H9 (cell line): ENCODE measurements around the gene PDE6H. TPM values are rescaled to one million over a fixed set of nuclear protein-coding genes. Genes with fewer than 3 reads are reported as not detected.

Experiments used
- DNase-seq: peaks from one replicate; pipeline ENCODE4 v3.0.0-alpha.2; 2017
- H2AFZ ChIP-seq: one replicate; pipeline ENCODE4 v1.6.1; 2013; ENCODE audit warnings: mild to moderate bottlenecking, low read length, control low read depth, moderate library complexity
- H2AK5ac ChIP-seq: 2 replicates; pipeline ENCODE4 v1.6.1; 2013; ENCODE audit warnings: low read length, control low read depth, mixed read lengths; ENCODE audit not compliant: insufficient read length
- H2BK120ac ChIP-seq: one replicate; pipeline ENCODE4 v1.6.1; 2013; ENCODE audit warnings: low read depth, mild to moderate bottlenecking, low read length, control low read depth, inconsistent platforms; ENCODE audit not compliant: poor library complexity, severe bottlenecking
- H2BK12ac ChIP-seq: 2 replicates; pipeline ENCODE4 v1.6.1; 2013; ENCODE audit warnings: low read length, control low read depth, mixed read lengths, low read depth; ENCODE audit not compliant: insufficient read length
- H2BK15ac ChIP-seq: 2 replicates; pipeline ENCODE4 v1.6.1; 2013; ENCODE audit warnings: low read depth, low read length, control low read depth
- H2BK20ac ChIP-seq: one replicate; pipeline ENCODE4 v1.6.1; 2013; ENCODE audit warnings: low read depth, mild to moderate bottlenecking, low read length, control low read depth, inconsistent platforms; ENCODE audit not compliant: poor library complexity, severe bottlenecking
- H2BK5ac ChIP-seq: 2 replicates; pipeline ENCODE4 v1.6.1; 2013; ENCODE audit warnings: low read length, control low read depth, mixed read lengths; ENCODE audit not compliant: insufficient read length
- H3K14ac ChIP-seq: 2 replicates; pipeline ENCODE4 v1.6.1; 2013; ENCODE audit warnings: low read length, control low read depth; ENCODE audit not compliant: insufficient read depth
- H3K18ac ChIP-seq: 2 replicates; pipeline ENCODE4 v1.6.1; 2013; ENCODE audit warnings: low read depth, mild to moderate bottlenecking, mixed read lengths, low read length, control low read depth; ENCODE audit not compliant: insufficient read length
- H3K23ac ChIP-seq: 2 replicates; pipeline ENCODE4 v1.6.1; 2013; ENCODE audit warnings: low read length, control low read depth, mixed read lengths, low read depth; ENCODE audit not compliant: insufficient read length
- H3K23me2 ChIP-seq: 2 replicates; pipeline ENCODE4 v1.6.1; 2013; ENCODE audit warnings: low read depth, mild to moderate bottlenecking, mixed read lengths, low read length, control low read depth; ENCODE audit not compliant: insufficient read length, poor library complexity, severe bottlenecking
- H3K27ac ChIP-seq: 2 replicates; pipeline ENCODE4 v1.5.1; 2013; ENCODE audit warnings: low read length, control low read depth, mixed read lengths, low read depth; ENCODE audit not compliant: insufficient read length
- H3K27me3 ChIP-seq: 2 replicates; pipeline ENCODE4 v1.6.1; 2013; ENCODE audit warnings: low read length, control low read depth, inconsistent platforms; ENCODE audit not compliant: insufficient read depth
- H3K4ac ChIP-seq: 2 replicates; pipeline ENCODE4 v1.6.1; 2013; ENCODE audit warnings: low read depth, mild to moderate bottlenecking, control low read depth, inconsistent platforms, low read length, moderate library complexity
- H3K4me1 ChIP-seq: 2 replicates; pipeline ENCODE4 v1.6.1; 2013; ENCODE audit warnings: low read length, control low read depth, inconsistent platforms; ENCODE audit not compliant: insufficient read depth
- H3K4me2 ChIP-seq: 2 replicates; pipeline ENCODE4 v1.6.1; 2013; ENCODE audit warnings: low read length, control low read depth, mixed read lengths; ENCODE audit not compliant: insufficient read length, insufficient read depth
- H3K56ac ChIP-seq: 2 replicates; pipeline ENCODE4 v1.6.1; 2013; ENCODE audit warnings: low read depth, mild to moderate bottlenecking, mixed read lengths, low read length, control low read depth; ENCODE audit not compliant: insufficient read length
- H3K79me1 ChIP-seq: 2 replicates; pipeline ENCODE4 v1.6.1; 2013; ENCODE audit warnings: low read depth, mild to moderate bottlenecking, moderate library complexity, low read length, control low read depth, inconsistent platforms; ENCODE audit not compliant: insufficient read depth, poor library complexity, severe bottlenecking
- H3K79me2 ChIP-seq: 2 replicates; pipeline ENCODE4 v1.6.1; 2013; ENCODE audit warnings: low read length, control low read depth, inconsistent platforms; ENCODE audit not compliant: insufficient read depth
- H3K9ac ChIP-seq: 2 replicates; pipeline ENCODE4 v1.6.1; 2013; ENCODE audit warnings: low read length, control low read depth, mixed read lengths; ENCODE audit not compliant: insufficient read length; ENCODE audit errors: extremely low read depth
- H3K9me3 ChIP-seq: one replicate; pipeline ENCODE4 v1.6.1; 2013; ENCODE audit warnings: low read depth, low read length, inconsistent platforms; ENCODE audit not compliant: control insufficient read depth
- H3T11ph ChIP-seq: one replicate; pipeline ENCODE4 v1.6.1; 2013; ENCODE audit warnings: mild to moderate bottlenecking, low read length, control low read depth, inconsistent platforms
- H4K20me1 ChIP-seq: one replicate; pipeline ENCODE4 v1.6.1; 2013; ENCODE audit not compliant: control insufficient read depth, insufficient read length, insufficient read depth
- H4K5ac ChIP-seq: 2 replicates; pipeline ENCODE4 v1.6.1; 2013; ENCODE audit warnings: low read depth, mild to moderate bottlenecking, mixed read lengths, low read length, control low read depth; ENCODE audit not compliant: insufficient read length
- H4K8ac ChIP-seq: replicated peaks from 2 replicates; pipeline ENCODE4 v1.6.1; 2013; ENCODE audit warnings: low read length, control low read depth, mixed read lengths, low read depth; ENCODE audit not compliant: insufficient read length
- H4K91ac ChIP-seq: 2 replicates; pipeline ENCODE4 v1.6.1; 2013; ENCODE audit warnings: low read depth, mild to moderate bottlenecking, moderate library complexity, mixed read lengths, low read length, control low read depth; ENCODE audit not compliant: insufficient read length
- H3K27ac Mint-ChIP-seq, 3 experiments: 2 replicates in 2 of 3; 3 replicates in 1 of 3; pipeline ENCODE4 v1.8.0; 2020 to 2021; ENCODE audit warnings: mixed read lengths in 3 of 3, mild to moderate bottlenecking in 1 of 3, moderate library complexity in 1 of 3
- H3K27me3 Mint-ChIP-seq: 2 replicates; pipeline ENCODE4 v1.8.0; 2021; ENCODE audit warnings: low read depth, mild to moderate bottlenecking, moderate library complexity, mixed read lengths
- H3K36me3 Mint-ChIP-seq, 3 experiments: 2 replicates in 2 of 3; 3 replicates in 1 of 3; pipeline ENCODE4 v1.8.0; 2020 to 2021; ENCODE audit warnings: low read depth in 3 of 3, mixed read lengths in 3 of 3; ENCODE audit not compliant: insufficient read depth in 1 of 3
- H3K4me1 Mint-ChIP-seq, 2 experiments: 2 replicates each; pipeline ENCODE4 v1.8.0; 2020; ENCODE audit warnings: mixed read lengths in 2 of 2
- H3K4me3 Mint-ChIP-seq, 2 experiments: 2 replicates in 1 of 2; 3 replicates in 1 of 2; pipeline ENCODE4 v1.8.0; 2020 to 2021; ENCODE audit warnings: mild to moderate bottlenecking in 2 of 2, mixed read lengths in 2 of 2, moderate library complexity in 1 of 2
- H3K9me3 Mint-ChIP-seq, 2 experiments: 2 replicates in 1 of 2; 3 replicates in 1 of 2; pipeline ENCODE4 v1.8.0; 2020; ENCODE audit warnings: mild to moderate bottlenecking in 2 of 2, mixed read lengths in 2 of 2, moderate library complexity in 1 of 2
- total RNA-seq: library from RNA; stranded (reverse); gene quantifications from 2 replicates; pipeline ENCODE4 v1.2.1, GENCODE V29; 2021
- TF ChIP-seq, protein P1 (sequence below): fragments of 200-600 bp; sonication (generic); conservative IDR thresholded peaks from 3 replicates; pipeline ENCODE4 v1.8.0; 2021; ENCODE audit warnings: antibody characterized with exemption, mild to moderate bottlenecking

PDE6H gene
- total RNA-seq, 1 experiment from 2014 or later = not detected

DNA sequence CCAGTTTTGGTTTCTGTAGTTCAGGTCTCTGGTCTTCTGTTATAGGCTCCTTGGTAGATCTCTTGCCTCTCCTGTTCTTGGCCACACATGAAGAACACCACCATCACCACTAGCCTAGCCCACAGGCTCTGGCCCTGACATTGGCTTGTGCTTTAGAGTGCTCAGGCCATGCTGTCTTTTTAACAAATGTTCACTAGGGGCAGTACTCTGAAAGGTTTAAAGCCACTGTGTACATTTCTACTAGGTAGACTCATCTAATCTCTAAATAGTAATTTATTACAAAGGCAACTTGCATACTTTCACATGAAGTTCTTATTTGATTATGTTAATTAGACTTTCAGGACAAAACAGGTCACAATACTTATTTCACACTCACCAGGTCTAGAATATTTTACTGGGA lies 38.3 kb downstream of the PDE6H start:
- H2AFZ ChIP-seq = no peak overlapping the region
- no peak overlapping the region for H3K56ac ChIP-seq
- H3K9me3 Mint-ChIP-seq = no peaks in the 10 kb centered on the region

More for the DNA sequence above, 38.3 kb downstream of the PDE6H start:
- no peaks in the 10 kb centered on the region for H3K27me3 ChIP-seq
- no peak overlapping the region for H2BK5ac ChIP-seq
- TF ChIP-seq, protein P1, sequence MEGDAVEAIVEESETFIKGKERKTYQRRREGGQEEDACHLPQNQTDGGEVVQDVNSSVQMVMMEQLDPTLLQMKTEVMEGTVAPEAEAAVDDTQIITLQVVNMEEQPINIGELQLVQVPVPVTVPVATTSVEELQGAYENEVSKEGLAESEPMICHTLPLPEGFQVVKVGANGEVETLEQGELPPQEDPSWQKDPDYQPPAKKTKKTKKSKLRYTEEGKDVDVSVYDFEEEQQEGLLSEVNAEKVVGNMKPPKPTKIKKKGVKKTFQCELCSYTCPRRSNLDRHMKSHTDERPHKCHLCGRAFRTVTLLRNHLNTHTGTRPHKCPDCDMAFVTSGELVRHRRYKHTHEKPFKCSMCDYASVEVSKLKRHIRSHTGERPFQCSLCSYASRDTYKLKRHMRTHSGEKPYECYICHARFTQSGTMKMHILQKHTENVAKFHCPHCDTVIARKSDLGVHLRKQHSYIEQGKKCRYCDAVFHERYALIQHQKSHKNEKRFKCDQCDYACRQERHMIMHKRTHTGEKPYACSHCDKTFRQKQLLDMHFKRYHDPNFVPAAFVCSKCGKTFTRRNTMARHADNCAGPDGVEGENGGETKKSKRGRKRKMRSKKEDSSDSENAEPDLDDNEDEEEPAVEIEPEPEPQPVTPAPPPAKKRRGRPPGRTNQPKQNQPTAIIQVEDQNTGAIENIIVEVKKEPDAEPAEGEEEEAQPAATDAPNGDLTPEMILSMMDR = peak; percentile 59
- H3T11ph ChIP-seq = no peak overlapping the region
- H3K9me3 ChIP-seq = no peaks in the 10 kb centered on the region
- no peaks in the 10 kb centered on the region for H3K4me1 ChIP-seq
- DNase-seq = no peak
- no peak overlapping the region for H2BK12ac ChIP-seq
- no peak overlapping the region for H2BK15ac ChIP-seq
- no peak overlapping the region for H3K4ac ChIP-seq
- no peaks in the 10 kb centered on the region for H3K4me1 Mint-ChIP-seq
- no peak overlapping the region for H2BK120ac ChIP-seq
- no peak overlapping the region for H3K4me3 Mint-ChIP-seq
- H2AK5ac ChIP-seq = no peak overlapping the region
- no peak overlapping the region for H3K18ac ChIP-seq
- H4K91ac ChIP-seq = no peak overlapping the region
- H3K27ac ChIP-seq = no peak overlapping the region
- no peaks in the 10 kb centered on the region for H4K20me1 ChIP-seq
- H3K9ac ChIP-seq = no peak overlapping the region
- H3K36me3 Mint-ChIP-seq = no peaks in the 10 kb centered on the region
- no peak overlapping the region for H3K14ac ChIP-seq
- H2BK20ac ChIP-seq = no peak overlapping the region
- H3K27me3 Mint-ChIP-seq = no peaks in the 10 kb centered on the region
- H3K79me2 ChIP-seq = no peaks in the 10 kb centered on the region
- H4K8ac ChIP-seq = no peak overlapping the region
- no peaks in the 10 kb centered on the region for H3K79me1 ChIP-seq
- no peak overlapping the region for H3K4me2 ChIP-seq
- H3K27ac Mint-ChIP-seq = no peak overlapping the region
- no peak overlapping the region for H4K5ac ChIP-seq
- no peak overlapping the region for H3K23ac ChIP-seq
- H3K23me2 ChIP-seq = no peaks in the 10 kb centered on the region
